GM19395 (cell line): ENCODE data around the gene PTPN4.
"Not testable (repeated sequence)": the region's sequence is repeated elsewhere in the genome, so short reads cannot be mapped to it uniquely, and the experiment has no call there.

ENCODE experiments used
- ATAC-seq: cut with Tn5 transposase; IDR thresholded peaks from one replicate; pipeline ENCODE4 v1.9.1; 2021; ENCODE audit warnings: mild to moderate bottlenecking, moderate library complexity; ENCODE audit not compliant: unreplicated experiment

The PTPN4 gene

DNA sequence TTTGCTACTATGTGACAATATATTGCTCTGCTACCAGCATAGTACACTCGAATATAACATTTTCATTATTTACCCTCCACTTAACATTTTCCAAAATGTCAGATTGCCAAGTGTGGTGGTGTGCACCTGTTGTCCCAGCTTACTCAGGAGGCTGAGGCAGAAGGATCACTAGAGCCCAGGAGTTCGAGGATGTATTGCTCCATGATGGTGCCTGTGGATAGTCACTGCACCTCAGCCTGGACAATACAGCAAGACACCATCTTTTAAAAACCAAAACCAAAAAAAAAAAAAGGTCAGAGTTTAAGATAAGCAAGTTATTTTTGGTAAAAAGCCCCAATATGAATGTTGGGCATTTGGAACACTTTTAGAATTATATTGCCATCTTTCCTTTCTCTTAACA lies 178.0 kb downstream of the PTPN4 start:
- no peak for ATAC-seq

- no peak for ATAC-seq
Measured at GRCh38 chr2:119939915-119940314, 180.2 kb downstream of the PTPN4 start.

- ATAC-seq = no peak
Measured at GRCh38 chr2:119940856-119941255, 181.1 kb downstream of the PTPN4 start.

DNA sequence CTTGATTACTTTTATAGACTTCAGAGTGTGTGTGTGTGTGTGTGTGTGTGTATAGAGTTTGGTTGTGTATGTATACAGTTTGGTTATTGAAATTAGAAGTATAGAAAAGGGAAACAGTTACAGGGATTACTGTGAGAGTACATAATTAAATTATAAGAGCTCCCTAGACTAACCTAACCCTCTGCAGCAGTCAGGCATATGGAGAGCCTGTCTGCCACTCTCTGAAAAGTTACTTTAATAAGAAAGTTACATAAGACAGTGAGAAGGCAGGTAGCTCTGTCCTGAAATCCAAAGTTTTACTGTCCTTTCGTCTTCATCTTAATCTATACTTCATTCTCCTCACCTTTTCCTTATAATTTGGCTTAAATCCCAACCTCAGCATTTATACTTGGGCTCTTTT lies 181.7 kb downstream of the PTPN4 start:
- ATAC-seq = no peak

DNA sequence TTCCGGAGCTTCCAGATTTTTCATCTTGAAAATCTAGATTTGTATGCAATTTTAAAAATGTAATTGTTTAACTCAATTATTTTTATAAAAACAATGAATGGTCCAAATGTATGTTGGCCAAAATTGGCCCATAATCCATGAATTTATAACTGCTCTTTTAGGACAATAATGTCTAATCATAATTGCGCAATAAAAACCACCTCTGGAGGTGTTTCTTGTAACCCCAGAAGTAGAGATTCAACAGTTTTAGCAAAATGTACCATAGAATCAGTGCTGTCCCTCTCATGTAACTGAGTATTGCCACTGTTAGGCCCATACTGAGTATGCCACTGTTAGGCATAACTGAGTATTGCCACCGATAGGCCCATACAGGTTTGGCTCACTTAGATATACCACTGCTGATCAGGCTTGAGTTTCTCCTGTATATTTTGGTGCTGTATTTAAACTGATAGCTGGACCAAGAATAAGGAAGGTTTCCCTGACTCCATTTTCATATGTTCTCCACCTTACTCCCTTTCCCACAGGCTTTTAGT lies 182.3 kb downstream of the PTPN4 start:
- no peak for ATAC-seq

DNA sequence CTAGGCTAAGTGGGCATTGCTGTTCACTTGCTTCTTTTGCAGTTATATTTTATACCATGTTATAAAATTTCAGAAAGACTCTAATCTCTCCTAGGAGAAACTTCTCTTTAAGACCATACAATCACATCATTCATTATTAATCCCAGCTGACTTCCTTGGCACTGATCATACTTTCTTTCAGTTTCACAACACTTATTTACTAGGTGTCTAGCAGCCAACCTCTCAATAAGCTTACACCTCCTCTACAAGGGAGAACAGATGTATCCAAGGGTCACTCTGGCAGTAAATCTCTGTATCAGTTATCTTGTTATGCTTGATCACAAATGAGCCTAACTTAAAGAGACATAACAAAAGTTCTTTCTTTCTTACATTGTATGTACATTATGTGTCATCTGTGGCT lies 183.3 kb downstream of the PTPN4 start:
- no peak for ATAC-seq

DNA sequence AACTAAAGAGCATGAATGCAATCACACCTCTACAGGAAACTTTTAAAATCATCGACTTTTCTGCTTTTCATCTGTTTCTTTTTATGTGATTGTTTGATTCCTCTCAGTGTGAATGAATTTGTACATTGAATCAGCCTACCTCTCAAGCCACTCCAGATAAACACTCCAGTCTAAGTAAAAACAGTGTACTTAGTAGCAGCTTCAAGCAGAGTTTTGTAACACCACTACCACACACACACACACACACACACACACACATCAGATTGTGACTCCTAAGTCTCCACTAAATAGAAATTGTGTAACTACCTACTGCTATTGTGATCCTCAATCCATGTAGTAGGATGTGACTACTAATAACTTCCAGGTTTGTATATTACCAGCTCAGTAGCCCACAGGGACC lies 187.8 kb downstream of the PTPN4 start:
- no peak for ATAC-seq

DNA sequence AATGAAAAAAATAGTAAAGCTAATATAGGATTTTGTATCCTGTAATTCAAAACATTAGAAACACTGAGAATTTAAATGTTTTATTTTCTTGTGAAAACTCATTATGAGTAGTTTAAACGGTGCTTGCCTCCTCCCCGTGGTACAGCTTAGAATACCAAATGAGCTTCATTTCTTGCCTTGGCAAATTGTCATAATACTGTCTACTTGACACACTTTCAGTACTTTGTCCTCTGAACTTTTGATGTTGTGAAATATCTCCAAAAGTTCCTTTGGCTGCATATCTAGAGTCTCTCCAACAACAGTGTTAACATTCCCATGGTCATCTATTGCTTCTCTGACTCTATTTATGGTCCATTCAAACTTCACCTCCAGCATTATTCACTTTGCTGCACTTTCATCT lies 191.2 kb downstream of the PTPN4 start:
- no peak for ATAC-seq

DNA sequence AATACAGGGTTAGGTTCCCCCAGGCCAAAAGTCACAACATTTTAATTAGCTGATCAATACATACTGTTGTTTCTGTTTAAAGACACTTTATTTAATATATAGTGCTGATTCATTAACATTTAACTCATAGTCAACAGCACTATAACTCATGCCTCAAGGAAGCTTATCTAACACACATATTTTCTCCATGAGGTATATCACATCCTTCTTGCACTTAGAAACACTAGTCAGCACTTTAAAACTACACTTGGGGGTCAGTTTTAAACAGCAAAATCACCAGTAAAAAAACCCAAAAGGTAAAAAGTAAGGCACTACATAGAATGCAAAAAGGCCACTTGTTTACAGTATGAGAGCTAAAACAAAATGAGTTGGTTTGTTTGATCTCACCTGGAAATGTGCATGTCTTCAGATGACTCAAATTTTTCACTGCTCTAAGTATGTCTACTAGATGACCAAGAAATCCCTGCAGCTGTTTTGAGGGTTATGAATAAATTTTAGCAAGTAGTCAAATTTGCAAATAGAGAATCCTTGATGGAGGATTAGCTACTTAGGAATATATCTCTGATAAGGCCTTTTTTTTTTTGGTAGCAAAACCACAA lies 199.0 kb downstream of the PTPN4 start:
- no peak for ATAC-seq

DNA sequence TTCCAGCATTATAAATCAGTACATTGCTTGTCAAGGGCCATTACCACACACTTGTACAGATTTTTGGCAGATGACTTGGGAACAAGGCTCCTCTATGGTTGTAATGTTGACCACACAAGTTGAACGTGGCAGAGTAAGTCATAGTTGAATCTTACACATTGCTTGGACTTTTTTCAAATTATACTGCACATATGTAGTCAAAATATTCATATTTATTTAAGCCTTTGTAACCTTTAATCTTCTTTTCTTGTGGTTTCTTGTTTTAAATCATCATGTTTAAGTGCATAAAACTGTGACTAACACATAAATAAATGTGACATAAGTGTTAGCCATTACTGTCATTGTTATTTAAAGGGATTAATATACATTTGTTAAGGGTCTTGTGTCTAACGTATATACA lies 201.1 kb downstream of the PTPN4 start:
- ATAC-seq = no peak

GRCh38 chr2:119981896-119982295 lies 222.2 kb downstream of the PTPN4 start:
- no peak for ATAC-seq

DNA sequence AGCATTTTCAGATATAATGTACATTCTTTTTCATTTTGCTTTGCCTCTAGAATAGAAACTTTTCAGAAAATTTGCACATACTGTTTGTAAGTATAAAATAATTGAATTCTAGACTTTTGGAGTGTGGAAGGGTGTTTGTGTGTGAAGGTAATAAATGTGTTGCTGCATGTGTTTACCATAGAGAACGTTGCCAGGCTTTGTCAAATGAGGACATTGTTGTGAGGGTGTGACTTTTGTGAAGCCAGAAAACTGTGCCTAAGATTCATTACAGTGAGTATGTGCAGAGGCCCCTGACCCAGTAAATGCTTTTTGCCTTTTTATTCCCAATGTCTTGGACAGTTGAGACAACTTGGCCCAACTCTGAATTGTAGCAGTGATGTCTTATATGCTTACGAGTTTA lies 222.8 kb downstream of the PTPN4 start:
- ATAC-seq = no peak

DNA sequence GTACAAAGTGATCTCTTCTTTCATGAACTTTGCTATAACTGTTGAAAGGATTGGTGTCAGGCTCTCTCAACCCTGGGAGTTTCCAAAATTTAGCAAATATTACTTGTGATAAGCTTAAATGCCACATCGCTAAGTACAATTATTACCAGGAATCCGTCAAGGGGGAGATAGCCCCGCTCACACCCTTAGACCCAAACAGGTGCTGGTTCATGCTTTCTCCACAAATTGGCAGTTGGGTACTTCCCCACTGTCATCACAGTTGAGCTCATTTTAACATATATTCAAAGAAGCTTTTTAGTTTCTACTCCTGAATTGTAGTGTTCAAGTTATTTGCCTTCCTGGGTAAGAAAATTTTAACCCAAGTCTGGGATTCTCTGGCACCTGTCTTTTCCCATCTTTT lies 223.4 kb downstream of the PTPN4 start:
- no peak for ATAC-seq

- ATAC-seq = no peak
Measured at GRCh38 chr2:119996148-119996547, 236.4 kb downstream of the PTPN4 start.

DNA sequence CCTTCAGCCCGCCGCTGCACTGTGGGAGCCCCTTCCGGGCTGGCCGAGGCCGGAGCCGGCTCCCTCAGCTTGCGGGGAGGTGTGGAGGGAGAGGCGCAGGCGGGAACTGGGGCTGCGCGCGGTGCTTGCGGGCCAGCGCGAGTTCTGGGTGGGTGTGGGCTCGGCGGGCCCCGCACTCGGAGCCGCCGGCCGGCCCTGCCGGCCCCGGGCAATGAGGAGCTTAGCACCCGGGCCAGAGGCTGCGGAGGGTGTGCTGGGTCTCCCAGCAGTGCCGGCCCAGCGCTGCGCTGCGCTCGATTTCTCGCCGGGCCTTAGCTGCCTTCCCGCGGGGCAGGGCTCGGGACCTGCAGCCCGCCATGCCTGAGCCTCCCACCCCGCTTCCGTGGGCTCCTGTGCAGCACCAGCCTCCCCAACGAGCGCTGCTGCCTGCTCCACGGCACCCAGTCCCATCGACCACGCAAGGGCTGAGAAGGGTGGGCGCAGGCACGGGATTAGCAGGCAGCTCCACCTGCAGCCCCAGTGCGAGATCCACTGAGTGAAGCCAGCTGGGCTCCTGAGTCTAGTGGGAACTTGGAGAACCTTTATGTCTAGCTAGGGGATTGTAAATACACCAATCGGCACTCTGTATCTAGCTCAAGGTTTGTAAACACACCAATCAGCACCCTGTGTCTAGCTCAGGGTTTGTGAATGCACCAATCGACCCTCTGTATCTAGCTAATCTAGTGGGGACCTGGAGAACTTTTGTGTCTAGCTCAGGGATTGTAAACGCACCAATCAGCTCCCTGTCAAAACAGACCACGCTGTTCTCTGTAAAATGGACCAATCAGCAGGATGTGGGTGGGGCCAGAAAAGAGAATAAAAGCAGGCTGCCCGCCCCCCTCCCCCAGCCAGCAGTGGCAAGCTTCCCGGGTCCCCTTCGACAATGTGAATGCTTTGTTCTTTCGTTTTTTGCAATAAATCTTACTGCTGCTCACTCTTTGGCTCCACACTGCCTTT lies 237.5 kb downstream of the PTPN4 start:
- not testable (repeated sequence) for ATAC-seq

GRCh38 chr2:120001471-120001870 lies 241.7 kb downstream of the PTPN4 start:
- no peak for ATAC-seq

DNA sequence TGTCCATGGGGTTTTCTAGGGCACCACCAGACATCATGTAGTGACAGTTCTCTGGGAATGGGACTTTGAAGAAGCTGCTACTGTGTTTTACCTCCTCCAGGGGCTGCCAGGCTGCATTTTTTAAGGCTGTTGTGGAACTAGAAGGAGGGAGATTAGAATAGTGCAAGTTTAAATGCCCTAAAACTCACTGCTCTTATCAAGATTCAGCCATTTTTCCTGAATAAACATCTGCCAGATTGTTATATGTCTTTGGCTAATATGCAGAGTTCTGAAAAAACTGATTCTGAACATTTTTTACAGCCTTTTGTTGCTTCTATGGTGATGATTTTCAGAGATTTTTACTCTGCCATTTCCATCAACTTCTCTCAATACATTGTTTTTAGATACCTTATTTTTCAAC lies 244.5 kb downstream of the PTPN4 start:
- no peak for ATAC-seq

DNA sequence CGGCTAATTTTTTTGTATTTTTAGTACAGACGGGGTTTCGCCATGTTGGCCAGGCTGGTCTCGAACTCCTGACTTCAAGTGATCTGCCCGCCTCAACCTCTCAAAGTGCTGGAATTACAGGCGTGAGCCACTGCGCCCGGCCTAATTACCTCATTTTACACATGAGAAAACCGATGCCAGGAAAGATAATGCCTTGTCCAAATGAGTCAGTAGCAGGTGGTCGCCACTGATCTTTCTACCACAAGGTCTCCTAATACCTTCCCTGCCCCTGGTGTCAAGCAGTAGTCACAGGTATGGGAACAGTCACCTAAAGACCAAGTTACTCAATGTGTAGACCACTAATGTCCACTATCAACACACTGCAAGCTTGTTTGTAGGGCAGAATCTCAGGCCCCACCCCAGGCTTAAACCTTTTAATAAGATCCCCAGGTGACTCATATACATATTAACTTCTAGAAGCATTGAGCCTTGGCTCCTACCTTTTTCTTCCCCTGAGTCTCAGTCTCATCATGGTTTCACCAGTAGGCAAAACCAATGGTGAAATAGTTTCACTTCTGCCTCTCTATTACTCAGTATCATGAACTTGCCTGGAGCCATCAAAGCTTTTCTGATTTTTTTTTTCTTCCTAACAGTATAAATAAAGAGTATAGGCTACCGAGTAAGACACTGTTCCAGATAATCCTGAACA lies 246.3 kb downstream of the PTPN4 start:
- ATAC-seq = peak; percentile 92

DNA sequence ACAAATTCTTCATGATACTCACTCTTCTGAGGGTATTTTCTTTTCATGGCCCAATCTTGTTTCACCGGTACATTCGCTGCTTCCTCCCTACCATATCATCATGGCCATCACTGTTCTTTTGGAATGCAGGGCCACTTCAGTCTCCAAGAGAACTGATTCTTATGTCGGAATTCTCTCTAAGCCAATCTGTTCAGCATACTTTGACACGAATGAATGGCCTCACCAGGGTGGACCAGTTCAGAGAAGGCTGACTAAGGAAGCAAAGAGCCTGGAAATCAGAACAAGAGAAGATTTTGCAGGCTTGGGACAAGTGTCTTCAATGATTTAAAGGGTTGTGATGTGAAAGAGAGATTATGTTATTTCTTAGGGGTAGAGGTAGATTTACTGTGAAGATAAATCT lies 248.1 kb downstream of the PTPN4 start:
- no peak for ATAC-seq

- ATAC-seq = no peak
Measured at GRCh38 chr2:120012363-120012762, 252.6 kb downstream of the PTPN4 start.

GRCh38 chr2:120012771-120013596 lies 253.3 kb downstream of the PTPN4 start, which contains the start of gene EPB41L5:
Gene EPB41L5, plus strand, starts transcription at chr2:120013077. Its CDS starts 6,008 bp downstream, at chr2:120019085.
- ATAC-seq = peak; percentile 88
